ENCODE results near the gene MECP2. TPM values are rescaled to one million over a fixed set of nuclear protein-coding genes. Genes with fewer than 3 reads are reported as not detected.

The MECP2 gene
- total RNA-seq, 1 donor from 2014 or later = 57.6 TPM

GRCh38 chrX:154046940-154047610 is 50.4 kb downstream of the MECP2 start:
- intact Hi-C loops (cut with DNase I) = no loop called here
- Histone ChIP-seq H3K4me1 (peaks cover 63% of the 10 kb centered on the region), H3K27me3 (ENCODE audit: low read depth) (no peaks in the 10 kb centered on the region), H3K27ac (no peak overlapping the region), H3K4me3 (no peak overlapping the region), H3K36me3 (peaks cover 6% of the 10 kb centered on the region), H3K9me3 (no peaks in the 10 kb centered on the region)
- TF ChIP-seq CTCF (IDR thresholded peaks at IDR 0.05) = no peak
- no peak for DNase-seq
- no peak for ATAC-seq

GRCh38 chrX:154046031-154046781 is 51.3 kb downstream of the MECP2 start:
- peak; percentile 21 for TF ChIP-seq CTCF (IDR thresholded peaks at IDR 0.05)
- ATAC-seq (peak; percentile 29 to 40), DNase-seq (no peak)
- Histone ChIP-seq H3K4me1 (peaks cover 63% of the 10 kb centered on the region), H3K9me3 (no peaks in the 10 kb centered on the region), H3K27ac (peak overlapping the region; percentile 11), H3K27me3 (ENCODE audit: low read depth) (no peaks in the 10 kb centered on the region), H3K36me3 (peaks cover 6% of the 10 kb centered on the region), H3K4me3 (no peak overlapping the region)
- intact Hi-C loops (cut with DNase I) = no loop called here

GRCh38 chrX:154044091-154044490 is 53.4 kb downstream of the MECP2 start:
- Histone ChIP-seq H3K27ac (no peak overlapping the region), H3K4me1 (peaks cover 56% of the 10 kb centered on the region), H3K4me3 (no peak overlapping the region), H3K9me3 (no peaks in the 10 kb centered on the region), H3K36me3 (peaks cover 6% of the 10 kb centered on the region), H3K27me3 (ENCODE audit: low read depth) (no peaks in the 10 kb centered on the region)
- no peak for ATAC-seq
- no peak for DNase-seq
- TF ChIP-seq CTCF (IDR thresholded peaks at IDR 0.05) = no peak
- intact Hi-C loops (cut with DNase I) = no loop called here

GRCh38 chrX:154043003-154043763 is 54.3 kb downstream of the MECP2 start:
- Histone ChIP-seq H3K4me3 (no peak overlapping the region), H3K27me3 (ENCODE audit: low read depth) (no peaks in the 10 kb centered on the region), H3K9me3 (no peaks in the 10 kb centered on the region), H3K4me1 (peaks cover 60% of the 10 kb centered on the region), H3K27ac (no peak overlapping the region), H3K36me3 (peaks cover 1% of the 10 kb centered on the region)
- ATAC-seq (no peak), DNase-seq (no peak)
- no peak for TF ChIP-seq CTCF (IDR thresholded peaks at IDR 0.05)
- intact Hi-C loops (cut with DNase I) = no loop called here

GRCh38 chrX:154040863-154041262 is 56.7 kb downstream of the MECP2 start:
- no peak for DNase-seq
- intact Hi-C loops (cut with DNase I) = no loop called here
- Histone ChIP-seq H3K27ac (peak overlapping the region; percentile 24), H3K27me3 (ENCODE audit: low read depth) (no peaks in the 10 kb centered on the region), H3K4me3 (no peak overlapping the region), H3K36me3 (no peaks in the 10 kb centered on the region), H3K4me1 (peaks cover 41% of the 10 kb centered on the region), H3K9me3 (no peaks in the 10 kb centered on the region)
- peak in 1 of 2 donors; percentile 39 for ATAC-seq
- TF ChIP-seq CTCF (IDR thresholded peaks at IDR 0.05) = no peak

All from lower lobe of right lung (tissue), 2 donors.